ENCODE data around the gene TMC5. TPM values are rescaled to one million over a fixed set of nuclear protein-coding genes. Genes with fewer than 3 reads are reported as not detected.

The TMC5 gene
- total and polyA plus RNA-seq, 2 of the 8 experiments (the other 6 are each of a cell fraction or from before 2014, with no cell fraction given): 1.6 to 1.8 TPM

DNA sequence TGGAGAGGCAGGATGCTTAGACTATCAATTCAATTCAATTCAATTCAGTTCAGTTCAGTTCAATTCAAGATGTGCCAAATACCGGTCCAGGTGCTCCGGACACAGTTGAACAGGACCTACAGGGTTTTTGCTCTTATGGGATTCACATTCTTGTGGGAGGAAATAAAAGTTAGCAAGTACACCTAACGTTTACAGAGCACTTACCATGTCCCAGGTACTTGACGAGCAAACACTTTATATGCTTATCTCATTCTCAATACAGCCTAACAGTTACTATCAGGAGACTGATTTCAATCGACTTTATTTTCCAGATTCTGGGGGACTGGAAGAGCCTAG lies 104.7 kb downstream of the TMC5 start:
- Histone ChIP-seq H3K56ac (replicated peaks; ENCODE audit: insufficient read length, low read depth, low read length) (no peak overlapping the region), H2BK15ac (ENCODE audit: low read length) (no peak overlapping the region), H3K4ac (replicated peaks; ENCODE audit: insufficient read length, low read depth, low read length) (no peak overlapping the region), H2BK12ac (ENCODE audit: low read depth, low read length) (no peak overlapping the region), H3K79me2 (ENCODE audit: control insufficient read depth in 1 of 2, insufficient read depth in 2 of 2, low read length in 2 of 2) (peaks cover 3 to 62% of the 10 kb centered on the region in 2 experiments; a peak in 3 of 4 replicates), H3K23ac (ENCODE audit: insufficient read length) (no peak overlapping the region), H4K5ac (ENCODE audit: insufficient read length, low read depth, low read length) (no peak overlapping the region), H2BK5ac (ENCODE audit: low read depth, low read length) (no peak overlapping the region), H4K8ac (ENCODE audit: extremely low read depth, insufficient read depth, low read length) (no peak overlapping the region), H3K23me2 (ENCODE audit: low read depth, low read length) (peaks cover 8% of the 10 kb centered on the region), H2AFZ (ENCODE audit: low read length) (peak overlapping the region; percentile 86), H3K9ac (replicated peaks in 1 of 4; ENCODE audit: extremely low read depth in 1 of 4, low read depth in 3 of 4, low read length in 3 of 4) (no peak overlapping the region), H3K36me3 (ENCODE audit: control insufficient read depth in 2 of 4, insufficient read depth in 4 of 4, low read length in 3 of 4) (peaks cover 0 to 3% (median under 1%) of the 10 kb centered on the region in 4 experiments; a peak in 1 of 8 replicates), H3K79me1 (ENCODE audit: low read depth, low read length) (peaks cover 5% of the 10 kb centered on the region; the same call in 1 of the 2 replicates), H3K14ac (ENCODE audit: insufficient read length) (no peak overlapping the region), H3K27ac (ENCODE audit: low read depth, low read length) (peak overlapping the region; percentile 11), H3K27me3 (replicated peaks in 1 of 4; ENCODE audit: control insufficient read depth in 3 of 4, extremely low read depth in 1 of 4, insufficient read depth in 3 of 4, low read length in 3 of 4) (no peaks in the 10 kb centered on the region), H3K4me1 (replicated peaks in 1 of 4; ENCODE audit: control insufficient read depth in 3 of 4, insufficient read depth in 4 of 4, low read length in 3 of 4) (peaks cover 5 to 17% (median 11%) of the 10 kb centered on the region in 4 experiments; a peak in 6 of 7 replicates), H3K4me2 (ENCODE audit: insufficient read depth in 1 of 2, low read depth in 2 of 2, low read length in 2 of 2) (peak overlapping the region; percentile 81 to 97), H4K91ac (replicated peaks; ENCODE audit: insufficient read length, low read length) (no peak overlapping the region), H2AK5ac (ENCODE audit: low read depth, low read length) (no peak overlapping the region), H2BK20ac (ENCODE audit: low read length) (no peak overlapping the region), H4K20me1 (replicated peaks in 1 of 2; ENCODE audit: control insufficient read depth in 1 of 2, insufficient read depth in 2 of 2, low read length in 2 of 2) (peaks cover 2% of the 10 kb centered on the region in 2 experiments), H3K4me3 (ENCODE audit: extremely low read depth in 1 of 4, insufficient read depth in 2 of 4, low read depth in 3 of 4, low read length in 4 of 4) (peak overlapping the region in 2 of 4 experiments; percentile 85 to 87; a peak in 4 of 8 replicates), H3K9me3 (ENCODE audit: insufficient read depth in 2 of 2, low read depth in 1 of 2, low read length in 1 of 2) (no peaks in the 10 kb centered on the region), H2BK120ac (replicated peaks; ENCODE audit: low read depth, low read length) (no peak overlapping the region), H3K18ac (ENCODE audit: extremely low read depth, low read length) (0 out of 2 replicates have a peak overlapping the region, but pooled peaks have one; percentile 9)
- 59% methylated on average over 5 of the region's 5 CpGs; no CpG with 5 or more reads in 1 of the 2 experiments for WGBS, 2 experiments (ENCODE audit: extremely low coverage in 1 of 2, insufficient coverage in 1 of 2, insufficient read length in 1 of 2, insufficient replicate concordance in 2 of 2, low coverage in 1 of 2, low lambda C conversion rate in 2 of 2, missing lambda C conversion rate in 1 of 2)
- ChIA-PET CTCF (ENCODE audit: partially characterized antibody) (no interaction called here), POLR2A (ENCODE audit: partially characterized antibody) (no interaction called here)
- TF ChIP-seq RBBP5 (IDR thresholded peaks at IDR 0.05; ENCODE audit: borderline replicate concordance, low read depth, low read length) (no peak), SIX5 (IDR thresholded peaks at IDR 0.05; ENCODE audit: low read depth, low read length) (no peak), RXRA (IDR thresholded peaks at IDR 0.05; ENCODE audit: insufficient read depth, low read depth, low read length) (no peak), BACH1 (IDR thresholded peaks at IDR 0.05; ENCODE audit: low read length) (no peak), SIN3A (conservative IDR thresholded peaks at IDR 0.05 in 1 of 2, IDR thresholded peaks at IDR 0.05 in 1 of 2; ENCODE audit: low read depth in 1 of 2, low read length in 2 of 2) (no peak), HDAC6 (IDR thresholded peaks at IDR 0.05; ENCODE audit: low read depth, low read length) (no peak), CEBPB (IDR thresholded peaks at IDR 0.05; ENCODE audit: low read depth, low read length) (no peak), TAF1 (IDR thresholded peaks at IDR 0.05; ENCODE audit: low read depth, low read length) (no peak), CHD2 (IDR thresholded peaks at IDR 0.05; ENCODE audit: low read length) (no peak), EGR1 (IDR thresholded peaks at IDR 0.05; ENCODE audit: borderline replicate concordance, low read depth, low read length) (no peak), CBX8 (IDR thresholded peaks at IDR 0.05; ENCODE audit: borderline replicate concordance, low read depth, low read length) (no peak), GTF2F1 (IDR thresholded peaks at IDR 0.05; ENCODE audit: borderline replicate concordance, low read depth, low read length) (no peak)
- TF ChIP-seq, protein P1, sequence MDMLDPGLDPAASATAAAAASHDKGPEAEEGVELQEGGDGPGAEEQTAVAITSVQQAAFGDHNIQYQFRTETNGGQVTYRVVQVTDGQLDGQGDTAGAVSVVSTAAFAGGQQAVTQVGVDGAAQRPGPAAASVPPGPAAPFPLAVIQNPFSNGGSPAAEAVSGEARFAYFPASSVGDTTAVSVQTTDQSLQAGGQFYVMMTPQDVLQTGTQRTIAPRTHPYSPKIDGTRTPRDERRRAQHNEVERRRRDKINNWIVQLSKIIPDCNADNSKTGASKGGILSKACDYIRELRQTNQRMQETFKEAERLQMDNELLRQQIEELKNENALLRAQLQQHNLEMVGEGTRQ (IDR thresholded peaks at IDR 0.05; ENCODE audit: low read length): no peak
- FAIRE-seq (no peak), DNase-seq (ENCODE audit: low read depth in 1 of 2, low spot score in 2 of 2) (no peak)
